MV-4-11 (cell line): ENCODE data around the gene SLC6A15.

Source experiments
- DNase-seq: peaks from one replicate; lab custom pipeline; 2025; lab: John Stamatoyannopoulos, UW

SLC6A15 gene

GRCh38 chr12:84912198-84913128 is at the start of gene SLC6A15:
SLC6A15 (minus strand) TSS chr12:84912799; CDS start chr12:84892120, 20,679 bp downstream.
- DNase-seq: no peak

GRCh38 chr12:84960918-84961317 is 48.3 kb upstream of the SLC6A15 start:
- DNase-seq: no peak

- DNase-seq: no peak
Observed at GRCh38 chr12:84955298-84955697, 42.7 kb upstream of the SLC6A15 start.

DNA sequence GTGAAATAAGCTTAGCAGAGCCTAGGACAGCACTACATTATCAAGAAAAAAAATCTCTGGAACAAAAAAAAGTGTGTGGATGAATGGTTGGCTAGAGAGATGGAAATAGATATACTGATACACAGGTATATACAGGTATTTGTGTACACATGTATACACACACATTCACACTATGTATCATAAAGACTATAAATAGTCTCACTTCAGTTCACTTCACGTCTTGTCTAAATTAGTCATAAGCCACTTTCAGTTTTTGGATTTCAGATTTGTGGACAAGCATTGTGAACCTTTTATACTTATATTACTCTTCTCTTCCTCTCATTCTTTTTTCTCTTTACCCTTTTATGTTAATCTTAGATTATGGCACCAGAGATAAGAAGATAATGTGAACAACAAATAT is 41.8 kb upstream of the SLC6A15 start:
- DNase-seq: no peak

DNA sequence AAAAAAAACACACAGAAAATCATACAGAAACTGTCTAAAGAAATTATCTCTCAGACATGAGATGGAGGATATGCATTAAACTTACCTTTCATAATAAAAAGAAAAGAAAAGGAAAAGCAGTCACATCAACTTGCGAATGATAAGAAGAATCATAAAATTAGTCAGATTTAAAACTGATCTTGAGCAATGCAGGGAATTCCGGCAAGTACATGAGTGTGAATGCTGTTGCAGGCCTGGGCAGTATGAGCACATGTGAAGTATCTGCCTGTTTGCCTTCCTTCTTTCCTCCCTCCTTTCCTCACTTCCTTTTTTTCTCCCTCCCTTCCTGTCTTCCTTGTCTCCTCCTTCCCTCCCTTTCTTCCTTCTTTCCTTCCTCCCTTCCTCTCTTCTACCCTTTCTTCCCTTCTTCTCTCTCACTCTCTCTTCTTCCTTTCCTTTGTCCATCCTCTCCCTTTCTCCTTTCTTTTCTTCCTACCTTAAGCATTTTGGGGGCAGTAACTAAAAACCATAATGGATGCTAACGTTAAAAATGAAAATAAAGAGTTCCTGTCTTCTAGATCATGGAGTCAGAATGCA is 38.5 kb upstream of the SLC6A15 start:
- no peak for DNase-seq

- no peak for DNase-seq
Observed at GRCh38 chr12:84946753-84947152, 34.2 kb upstream of the SLC6A15 start.

DNA sequence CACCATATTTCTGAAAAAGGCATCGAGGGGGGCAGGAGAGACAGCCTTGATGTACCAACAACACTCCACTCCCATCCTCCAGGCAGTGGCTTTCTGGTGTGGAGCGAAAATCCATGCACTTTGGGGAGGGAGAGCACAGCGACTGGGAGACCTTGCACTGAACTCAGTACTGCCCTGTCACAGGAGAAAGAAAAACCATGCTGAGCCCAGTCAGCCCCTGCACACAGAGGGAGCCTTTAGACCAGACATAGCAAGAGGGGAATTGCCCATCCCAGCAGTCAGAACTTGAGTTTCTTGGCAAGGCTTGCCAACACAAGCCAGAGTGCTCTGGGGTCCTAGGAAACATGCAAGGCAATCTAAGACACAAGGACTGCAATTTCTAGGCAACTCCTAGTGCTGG is 24.8 kb upstream of the SLC6A15 start:
- no peak for DNase-seq

GRCh38 chr12:84929501-84929900 is 16.9 kb upstream of the SLC6A15 start:
- no peak for DNase-seq

GRCh38 chr12:84924981-84925380 is 12.4 kb upstream of the SLC6A15 start:
- no peak for DNase-seq

GRCh38 chr12:84922693-84923092 is 10.1 kb upstream of the SLC6A15 start:
- no peak for DNase-seq

DNA sequence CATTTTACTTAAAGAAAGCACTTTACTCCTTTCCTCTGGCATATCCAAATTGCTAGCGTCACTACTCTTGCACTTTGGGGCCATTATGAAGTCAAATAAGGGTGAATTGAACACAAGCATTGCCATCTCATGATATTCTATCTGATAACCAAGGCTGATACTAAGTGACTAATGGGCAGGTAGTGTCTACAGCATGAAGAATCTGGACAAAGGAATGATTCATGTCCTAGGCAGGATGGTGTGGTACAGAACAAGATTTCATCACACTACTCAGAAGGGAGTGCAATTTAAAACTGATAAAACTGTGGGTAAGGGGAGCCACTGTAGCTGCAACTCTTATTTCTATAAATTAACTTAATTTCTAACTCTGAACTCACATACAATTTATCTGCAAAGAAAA is 7.7 kb upstream of the SLC6A15 start:
- DNase-seq: no peak

DNA sequence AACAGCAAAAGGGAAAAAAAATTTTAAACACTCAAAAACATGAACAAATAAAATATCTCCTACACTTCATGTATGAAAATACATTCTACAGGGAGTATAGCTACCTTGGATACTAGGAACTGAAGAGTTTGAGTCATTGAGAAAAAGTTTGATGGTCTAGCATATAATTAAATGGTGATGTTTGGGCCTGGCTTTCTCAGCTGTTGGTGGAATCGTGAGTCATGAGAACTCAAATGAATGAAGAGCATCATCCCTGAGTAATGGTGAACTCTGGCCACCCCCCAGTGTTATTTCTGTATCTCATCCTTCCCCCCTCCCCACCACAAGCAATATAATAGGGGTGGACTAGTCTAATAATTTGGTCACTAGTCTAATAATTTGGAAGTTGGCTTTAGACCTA is 6.7 kb upstream of the SLC6A15 start:
- DNase-seq: no peak

DNA sequence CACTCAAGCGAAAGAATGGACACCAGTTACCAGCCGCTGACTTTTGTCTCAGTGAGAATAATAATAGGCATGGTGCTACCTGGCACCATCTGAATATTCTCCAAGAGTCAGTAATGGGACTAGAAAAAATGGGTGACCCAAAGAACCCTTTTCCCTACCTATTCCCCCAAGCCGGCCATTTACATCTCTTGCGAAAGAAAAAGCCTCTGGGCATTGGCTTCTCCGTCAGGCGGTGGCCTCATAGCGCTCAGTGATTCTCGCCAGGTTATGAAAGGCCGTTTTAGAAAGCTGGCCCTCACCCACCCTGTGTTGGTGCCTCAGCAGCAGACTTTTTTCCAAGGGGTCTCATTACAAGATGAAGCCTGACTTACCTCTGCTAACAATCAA is 523 bp upstream of the SLC6A15 start:
- DNase-seq: no peak

- no peak for DNase-seq
Observed at GRCh38 chr12:84911271-84912197, 1.1 kb downstream of the SLC6A15 start.

GRCh38 chr12:84910549-84911241 is 1.9 kb downstream of the SLC6A15 start:
- no peak for DNase-seq

GRCh38 chr12:84904051-84904450 is 8.5 kb downstream of the SLC6A15 start:
- DNase-seq: no peak

DNA sequence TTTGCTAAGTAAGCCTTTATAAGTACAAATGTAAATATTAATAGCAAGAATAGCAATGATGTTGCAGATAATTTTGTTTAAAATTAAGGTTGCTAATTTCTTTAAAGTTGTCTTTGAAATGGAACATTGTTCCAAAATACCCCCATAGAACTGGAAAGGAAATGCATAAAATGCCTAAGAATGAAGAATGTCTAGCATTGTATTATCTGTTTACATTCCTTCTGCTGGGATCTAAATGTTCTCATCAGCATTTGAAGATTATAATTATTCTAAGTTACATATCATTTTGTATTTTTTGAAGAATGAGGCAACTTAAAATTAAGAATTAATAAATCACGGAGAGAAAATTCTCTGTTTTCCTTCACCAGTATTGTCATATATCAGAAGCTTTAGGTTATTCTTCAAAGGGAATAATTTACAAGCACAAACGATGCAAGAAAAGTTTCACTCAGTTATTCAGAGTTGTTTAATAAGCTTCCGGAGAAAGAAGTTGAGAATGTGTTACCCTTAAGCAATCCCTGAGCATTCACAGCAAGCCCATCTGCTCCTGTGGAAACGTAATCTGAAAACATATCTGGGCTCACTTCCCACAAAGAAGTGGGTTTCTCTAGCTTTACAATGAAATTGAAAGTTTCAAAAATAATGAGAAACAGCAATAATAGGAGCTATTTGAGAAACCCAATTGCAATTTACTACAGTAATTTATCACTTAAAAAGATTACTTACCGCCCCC is 21.3 kb downstream of the SLC6A15 start:
- no peak for DNase-seq

DNA sequence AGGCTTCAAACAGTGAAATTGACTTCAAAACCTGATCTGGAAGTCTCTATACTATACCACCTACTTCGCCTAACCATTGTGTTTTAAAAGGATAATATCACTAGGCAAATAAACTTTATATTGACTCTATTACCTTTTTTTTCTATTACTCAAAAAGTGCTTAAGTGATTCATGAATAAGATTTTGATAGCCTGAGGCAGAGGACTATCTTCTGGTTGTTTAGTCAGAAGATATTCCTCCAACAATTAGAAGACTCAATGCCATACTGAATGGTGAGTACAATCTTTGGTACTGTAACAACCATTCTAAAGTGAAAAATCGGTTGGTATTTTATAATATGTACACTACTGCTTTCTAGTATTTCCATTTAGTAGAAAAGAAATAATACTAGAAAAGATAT is 22.8 kb downstream of the SLC6A15 start:
- no peak for DNase-seq

DNA sequence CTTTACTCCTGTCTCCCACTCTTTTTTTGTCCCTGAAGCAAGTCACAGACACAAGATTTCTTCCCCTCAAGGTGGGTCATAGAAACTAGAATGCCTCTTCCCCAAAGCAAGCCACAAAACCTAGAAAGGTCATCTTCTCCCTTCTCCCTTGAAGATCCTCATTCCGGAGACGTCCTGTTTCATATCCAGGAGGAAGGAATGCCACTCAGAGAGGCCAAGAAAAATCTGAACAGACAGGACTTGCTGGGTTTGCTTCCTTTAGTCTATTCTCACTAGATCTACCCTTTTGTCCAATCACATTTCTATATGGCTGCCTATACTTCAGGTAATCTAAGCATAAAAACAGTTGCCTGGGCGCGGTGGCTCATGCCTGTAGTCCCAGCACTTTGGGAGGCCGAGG is 23.7 kb downstream of the SLC6A15 start:
- DNase-seq: no peak

GRCh38 chr12:84877340-84877739 is 35.3 kb downstream of the SLC6A15 start:
- no peak for DNase-seq

- DNase-seq: no peak
Observed at GRCh38 chr12:84875241-84875640, 37.4 kb downstream of the SLC6A15 start.
